Right cardiac atrium (tissue), 5 donors: ENCODE data around the gene RPL29. TPM values are rescaled to one million over a fixed set of nuclear protein-coding genes. Genes with fewer than 3 reads are reported as not detected.
A peak's percentile ranks its signal among the peaks of the same experiment; 100 is the strongest.
"Not testable (repeated sequence)": the region's sequence is repeated elsewhere in the genome, so short reads cannot be mapped to it uniquely, and the experiment has no call there.

ENCODE experiments used
- ATAC-seq, 2 donors: fragments of 200-7000 bp; cut with Tn5 transposase; one replicate each; pipeline versions ENCODE4 v1.8.0 to v1.9.1; 2020; ENCODE audit warnings: moderate library complexity in 2 of 2, mild to moderate bottlenecking in 1 of 2
- DNase-seq, 3 donors: peaks; one replicate each; pipeline ENCODE4 v3.0.0-alpha.2; 2020
- H3K27ac ChIP-seq: one replicate; pipeline ENCODE4 v1.5.1; 2013; ENCODE audit warnings: mild to moderate bottlenecking, low read length, control low read depth, moderate library complexity
- H3K27me3 ChIP-seq: one replicate; pipeline ENCODE4 v1.6.1; 2013; ENCODE audit not compliant: control insufficient read depth, insufficient read depth
- H3K4me1 ChIP-seq: one replicate; pipeline ENCODE4 v1.6.1; 2013; ENCODE audit warnings: low read length; ENCODE audit not compliant: control insufficient read depth, insufficient read depth
- H3K4me3 ChIP-seq: one replicate; pipeline ENCODE4 v1.5.1; 2013; ENCODE audit warnings: low read length, control low read depth
- H3K9me3 ChIP-seq: one replicate; pipeline ENCODE4 v1.6.1; 2013; ENCODE audit warnings: low read length; ENCODE audit not compliant: control insufficient read depth
- WGBS: extraction: QIAGEN DNeasy Blood & Tissue Kit; methylation state at CpG from one replicate; pipeline ENCODE4 v1.1.7; 2013; 5-methylcytosine and 5-hydroxymethylcytosine counted together
- intact Hi-C, 4 donors: fragments of 100-400 bp; cut with DNase I; formaldehyde crosslinking; loops; one replicate each; pipeline versions ENCODE4 v1.11.0 to v1.14.0; 2022 to 2023
- polyA plus RNA-seq: library from polyadenylated mRNA; stranded (reverse); fragments of 200-250 nt; gene quantifications from one replicate; pipeline ENCODE4 v1.2.3, GENCODE V29; 2013
- total RNA-seq, 4 donors: library from RNA; stranded (reverse); fragmentation: NEBNext Ultra II Directional; extraction: Animal tissue kit (Norgen Biotek cat#: 25700); gene quantifications; one replicate each; pipeline ENCODE4 v1.2.1, GENCODE V29; 2021
- donor health status: healthy with polysubstance abuse.
- donor health status: DM: no; HTN: yes; CAD: no.
- donor health status: DM: no; HTN: no; CAD: no.
- donor health status: DM: no; HTN: yes; CAD: no; lungs with severe emphysema.
- donor health status: DM: yes; HTN: yes; CAD: no.

The RPL29 gene
- total and polyA plus RNA-seq, 5 donors = 548 to 1,285 (median 645) TPM

DNA sequence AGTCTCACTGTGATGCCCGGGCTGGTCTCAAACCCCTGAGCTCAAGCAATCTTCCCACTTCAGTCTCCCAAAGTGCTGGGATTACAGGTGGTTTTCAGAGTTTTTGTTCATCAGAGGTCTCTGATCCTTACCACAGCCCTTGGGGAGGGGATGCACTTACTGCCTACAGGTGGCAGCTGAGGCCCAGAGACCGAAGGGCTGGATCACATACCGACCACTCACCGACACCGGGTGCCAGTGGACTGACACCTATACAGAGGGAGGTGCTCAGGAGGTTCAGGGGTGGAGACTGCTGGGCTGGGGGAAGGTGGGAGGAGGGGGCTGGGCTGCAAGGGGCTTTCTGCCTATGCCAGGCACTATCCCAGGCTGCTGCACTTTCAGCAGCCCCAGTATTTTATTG is 41.1 kb upstream of the RPL29 start:
- Histone ChIP-seq H3K27me3 (no peaks in the 10 kb centered on the region), H3K27ac (no peak overlapping the region), H3K4me3 (no peak overlapping the region), H3K4me1 (peaks cover 8% of the 10 kb centered on the region), H3K9me3 (no peaks in the 10 kb centered on the region)
- WGBS = 47% methylated on average over 5 of the region's 5 CpGs
- DNase-seq = peak in 1 of 3 donors; percentile 1
- intact Hi-C loops = no loop called here
- no peak for ATAC-seq

DNA sequence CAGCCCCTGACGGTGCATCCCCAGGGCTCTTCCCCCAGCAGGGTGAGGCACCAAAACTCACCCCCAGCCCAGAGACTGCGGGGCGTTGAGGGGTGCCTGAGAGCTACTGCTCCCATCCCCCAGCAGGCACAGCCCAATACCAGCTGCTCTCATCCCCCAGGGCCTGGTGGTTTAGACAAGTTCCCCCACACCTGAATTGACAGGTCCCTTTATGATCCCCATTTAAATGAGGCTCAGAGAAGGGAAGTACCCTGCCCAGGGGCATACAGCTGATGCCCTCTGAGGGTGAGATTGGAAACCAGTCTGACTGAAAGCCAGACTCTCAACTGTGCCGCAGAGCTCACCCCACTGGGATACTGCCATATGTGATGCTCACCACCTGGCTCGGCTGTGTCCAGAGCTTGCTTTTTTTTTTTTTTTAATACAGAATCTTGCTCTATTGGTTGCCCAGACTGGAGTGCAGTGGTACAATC is 40.6 kb upstream of the RPL29 start:
- ATAC-seq (no peak), DNase-seq (peak in 1 of 3 donors; percentile 14)
- 91% methylated on average over 5 of the region's 5 CpGs for WGBS
- H3K9me3 ChIP-seq = no peaks in the 10 kb centered on the region
- H3K4me3 ChIP-seq = no peak overlapping the region
- H3K4me1 ChIP-seq = peaks cover 11% of the 10 kb centered on the region
- intact Hi-C loops = no loop called here
- H3K27me3 ChIP-seq = no peaks in the 10 kb centered on the region
- no peak overlapping the region for H3K27ac ChIP-seq

DNA sequence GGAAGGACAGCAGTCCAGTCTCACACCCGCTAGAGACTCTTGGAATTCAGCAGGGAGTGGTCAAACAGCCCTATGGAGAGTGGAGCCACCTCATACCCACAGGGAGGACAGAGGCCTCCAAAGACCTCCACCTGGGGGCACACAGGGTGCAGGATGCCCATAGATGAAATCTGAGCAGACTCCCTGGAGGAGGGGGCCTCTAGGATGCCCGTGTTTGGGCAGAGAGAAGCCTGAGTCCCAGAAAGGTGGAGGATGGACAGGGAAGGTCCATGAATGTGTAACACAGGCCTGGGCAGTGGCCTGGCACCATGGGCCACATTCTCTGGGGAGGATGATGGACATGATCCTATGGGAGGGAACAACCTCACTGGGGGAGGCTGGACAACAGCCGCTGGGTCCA is 39.0 kb upstream of the RPL29 start:
- H3K9me3 ChIP-seq = no peaks in the 10 kb centered on the region
- ATAC-seq (no peak), DNase-seq (peak in 1 of 3 donors; percentile 24)
- 88% methylated on average over 3 of the region's 3 CpGs for WGBS
- H3K4me3 ChIP-seq = no peak overlapping the region
- H3K27me3 ChIP-seq = no peaks in the 10 kb centered on the region
- peaks cover 4% of the 10 kb centered on the region for H3K4me1 ChIP-seq
- H3K27ac ChIP-seq = no peak overlapping the region
- intact Hi-C loops = no loop called here

DNA sequence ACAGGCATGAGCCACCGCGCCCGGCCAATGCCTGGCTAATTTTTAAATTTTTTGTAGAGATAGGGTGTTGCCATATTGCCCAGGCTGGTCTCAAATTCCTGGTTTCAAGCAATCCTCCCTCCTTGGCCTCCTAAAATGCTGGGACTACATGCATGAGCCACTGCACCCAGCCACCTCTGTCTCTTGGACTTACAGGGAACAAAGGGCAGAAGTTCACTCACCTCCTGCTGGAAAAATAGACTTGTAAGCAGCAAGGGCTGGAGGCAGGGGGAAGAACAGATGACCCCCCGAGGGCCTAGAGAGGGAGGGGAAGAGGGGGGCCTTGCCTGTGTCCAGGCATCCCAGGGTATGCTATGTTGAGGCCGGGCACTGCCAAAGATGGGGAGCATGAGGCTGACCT is 38.5 kb upstream of the RPL29 start:
- Histone ChIP-seq H3K4me3 (no peak overlapping the region), H3K4me1 (peaks cover 4% of the 10 kb centered on the region), H3K27ac (no peak overlapping the region), H3K9me3 (no peaks in the 10 kb centered on the region), H3K27me3 (no peaks in the 10 kb centered on the region)
- ATAC-seq = no peak
- intact Hi-C loops = no loop called here
- 93% methylated on average over 5 of the region's 5 CpGs for WGBS
- no peak for DNase-seq

DNA sequence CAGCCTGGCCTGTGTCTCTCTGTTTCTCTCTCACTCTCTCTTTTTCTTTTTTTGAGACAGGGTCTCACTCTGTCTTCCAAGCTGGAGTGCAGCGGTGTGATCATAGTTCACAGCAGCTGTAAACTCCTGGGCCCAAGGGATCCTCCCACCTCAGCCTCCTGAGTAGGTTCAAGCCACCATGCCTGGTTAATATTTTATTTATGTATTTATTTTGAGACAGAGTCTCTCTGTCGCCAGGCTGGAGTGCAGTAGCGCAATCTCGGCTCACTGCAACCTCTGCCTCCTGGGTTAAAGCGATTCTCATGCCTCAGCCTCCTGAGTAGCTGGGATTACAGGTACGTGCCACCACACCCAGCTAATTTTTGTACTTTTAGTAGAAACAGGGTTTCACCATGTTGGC is 38.1 kb upstream of the RPL29 start:
- 97% methylated on average over 6 of the region's 6 CpGs for WGBS

DNA sequence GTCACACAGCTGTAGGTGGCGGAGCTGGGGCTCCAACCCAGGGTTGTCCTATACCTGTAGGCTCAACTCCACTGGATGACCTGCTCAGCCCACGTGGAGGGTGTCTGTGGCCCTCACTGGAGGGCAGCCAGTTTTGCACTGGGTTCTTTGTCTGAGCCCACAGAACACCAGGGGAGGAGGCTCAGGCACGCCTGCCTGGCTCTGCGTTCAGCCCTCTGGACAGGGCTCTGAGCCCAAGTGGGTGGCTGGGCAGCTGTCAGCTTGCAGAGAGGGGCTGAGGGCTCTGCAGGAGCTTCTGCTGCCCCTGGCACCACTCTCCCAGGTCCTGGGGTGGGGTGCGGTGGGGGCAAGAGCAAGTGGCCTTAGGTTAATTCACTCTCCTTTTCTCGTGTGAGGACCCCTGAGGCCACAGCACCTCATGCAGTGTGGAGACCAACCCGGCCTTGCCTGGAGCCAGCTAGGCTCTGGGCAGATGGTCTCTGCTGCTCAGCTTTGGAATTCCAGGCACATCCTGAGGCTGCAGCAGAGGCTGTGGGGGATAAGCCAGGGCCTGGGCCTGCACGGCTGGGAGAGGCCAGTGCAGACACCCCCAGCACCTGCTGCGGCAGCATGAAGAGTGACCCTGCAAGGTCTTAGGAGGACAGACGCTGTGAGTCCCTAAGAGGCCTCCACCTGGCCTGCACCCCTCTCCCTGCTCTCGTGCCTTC is 37.2 kb upstream of the RPL29 start:
- Histone ChIP-seq H3K4me3 (no peak overlapping the region), H3K27me3 (no peaks in the 10 kb centered on the region), H3K27ac (no peak overlapping the region), H3K9me3 (no peaks in the 10 kb centered on the region), H3K4me1 (peaks cover 3% of the 10 kb centered on the region)
- intact Hi-C loops = no loop called here
- DNase-seq = peak in 1 of 3 donors; percentile 61
- ATAC-seq = peak in 1 of 2 donors; percentile 6
- 70% methylated on average over 11 of the region's 11 CpGs for WGBS

More for the DNA sequence above, 38.1 kb upstream of the RPL29 start:
- ATAC-seq, intact Hi-C loops, H3K4me3 ChIP-seq, H3K4me1 ChIP-seq, H3K27me3 ChIP-seq, DNase-seq, H3K27ac ChIP-seq, H3K9me3 ChIP-seq: not testable (repeated sequence)

DNA sequence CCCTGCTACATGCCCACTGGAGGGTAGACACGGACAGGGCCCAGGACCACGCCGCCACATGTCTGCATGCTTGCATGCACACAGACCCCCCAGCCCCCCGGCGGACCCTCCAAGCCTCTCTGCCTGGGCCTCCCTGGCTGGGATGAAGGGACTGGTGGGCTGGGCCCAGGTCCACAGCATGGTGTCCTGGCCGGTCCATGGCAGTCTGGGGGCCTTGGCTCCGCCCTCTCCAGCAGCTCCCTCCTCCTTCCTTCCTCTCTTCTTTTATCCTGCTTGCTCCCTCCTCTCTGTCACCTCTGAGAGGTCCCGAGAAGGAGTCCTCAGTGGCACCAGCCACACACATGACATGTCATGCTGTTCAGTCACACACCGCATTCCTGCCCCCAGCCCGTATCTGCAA is 36.2 kb upstream of the RPL29 start:
- peak in 1 of 3 donors; percentile 47 for DNase-seq
- Histone ChIP-seq H3K27ac (no peak overlapping the region), H3K9me3 (no peaks in the 10 kb centered on the region), H3K4me1 (peaks cover 3% of the 10 kb centered on the region), H3K27me3 (no peaks in the 10 kb centered on the region), H3K4me3 (no peak overlapping the region)
- WGBS = 80% methylated on average over 10 of the region's 10 CpGs
- intact Hi-C loops = no loop called here
- no peak for ATAC-seq

DNA sequence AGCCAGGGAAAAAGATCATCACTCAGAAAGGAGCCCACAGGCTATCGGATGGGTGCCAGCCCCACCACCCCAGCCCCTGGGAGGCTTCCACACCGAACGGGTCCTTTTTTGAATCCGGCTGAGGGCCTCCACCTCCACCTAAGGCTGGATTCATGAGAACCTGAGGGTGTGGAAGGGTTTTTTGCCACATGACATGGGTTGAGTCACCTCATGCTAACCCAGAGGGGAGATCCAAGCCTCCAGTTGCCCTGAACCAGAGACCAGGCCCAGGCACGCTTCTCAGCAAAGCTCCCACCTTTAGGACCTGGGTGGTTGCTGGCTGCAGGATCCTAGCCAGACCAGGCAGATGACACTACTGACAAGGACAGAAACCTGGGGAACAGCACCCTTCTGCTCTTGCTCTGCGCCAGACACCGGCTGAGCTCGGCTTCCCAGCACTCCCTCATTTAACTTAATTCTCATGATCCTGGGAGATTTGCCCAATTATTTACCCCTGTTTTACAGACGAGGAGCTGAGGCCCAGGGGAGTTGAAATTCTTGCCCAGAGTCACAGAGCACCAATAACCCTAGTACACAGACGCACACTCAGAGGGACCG is 35.1 kb upstream of the RPL29 start:
- Histone ChIP-seq H3K4me3 (no peak overlapping the region), H3K27ac (no peak overlapping the region), H3K4me1 (peaks cover 9% of the 10 kb centered on the region), H3K9me3 (no peaks in the 10 kb centered on the region), H3K27me3 (no peaks in the 10 kb centered on the region)
- DNase-seq (no peak), ATAC-seq (no peak)
- intact Hi-C loops = no loop called here
- WGBS = 84% methylated on average over 11 of the region's 11 CpGs

DNA sequence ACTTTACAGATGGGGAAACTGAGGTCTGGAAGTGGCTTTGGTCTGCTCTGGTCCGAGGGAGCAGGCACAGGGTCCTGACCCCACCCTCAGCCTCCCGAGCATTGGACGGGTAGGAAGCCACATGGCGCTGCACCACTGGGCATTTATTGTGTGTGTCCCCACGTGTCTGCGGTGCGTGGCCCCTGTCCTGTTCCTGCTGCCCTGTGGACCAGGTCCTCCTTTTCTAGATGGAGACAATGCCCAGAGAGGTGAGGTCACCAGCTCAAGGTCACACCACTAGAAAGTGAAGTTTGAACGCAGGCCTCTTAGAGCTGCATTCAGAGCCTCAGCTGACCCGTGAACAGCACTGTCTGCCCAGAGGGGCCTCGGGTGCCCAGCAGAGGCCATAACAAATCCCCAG is 33.8 kb upstream of the RPL29 start:
- ATAC-seq = no peak
- Histone ChIP-seq H3K27ac (peak overlapping the region; percentile 25), H3K4me1 (peaks cover 16% of the 10 kb centered on the region), H3K27me3 (no peaks in the 10 kb centered on the region), H3K4me3 (no peak overlapping the region), H3K9me3 (no peaks in the 10 kb centered on the region)
- intact Hi-C loops = no loop called here
- peak in 1 of 3 donors; percentile 38 for DNase-seq
- 86% methylated on average over 10 of the region's 10 CpGs for WGBS

DNA sequence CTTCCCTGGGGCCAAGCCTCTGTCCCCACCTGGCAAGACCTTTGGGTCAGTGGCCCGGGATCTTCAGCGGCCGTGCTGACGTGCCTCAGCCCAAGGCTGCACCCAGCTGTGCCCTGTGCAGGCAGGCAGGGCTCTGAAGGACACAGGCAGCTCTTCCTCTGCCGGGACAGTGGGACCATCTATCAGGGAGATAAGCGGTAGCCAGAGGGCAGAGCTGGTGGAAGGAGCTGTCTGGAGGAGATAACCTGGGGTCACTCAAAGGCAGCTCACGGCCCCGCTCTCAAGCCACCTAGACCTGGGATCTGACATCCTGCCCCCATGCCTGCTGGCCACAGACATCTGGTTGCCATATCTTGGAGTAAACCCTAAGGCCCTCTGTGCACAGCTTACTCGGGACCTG is 33.4 kb upstream of the RPL29 start:
- H3K4me1 ChIP-seq = peaks cover 16% of the 10 kb centered on the region
- intact Hi-C loops = no loop called here
- 49% methylated on average over 9 of the region's 9 CpGs for WGBS
- DNase-seq = peak in 1 of 3 donors; percentile 52
- H3K9me3 ChIP-seq = no peaks in the 10 kb centered on the region
- peak; percentile 25 to 32 for ATAC-seq
- H3K27me3 ChIP-seq = no peaks in the 10 kb centered on the region
- H3K4me3 ChIP-seq = no peak overlapping the region
- peak overlapping the region; percentile 81 for H3K27ac ChIP-seq

DNA sequence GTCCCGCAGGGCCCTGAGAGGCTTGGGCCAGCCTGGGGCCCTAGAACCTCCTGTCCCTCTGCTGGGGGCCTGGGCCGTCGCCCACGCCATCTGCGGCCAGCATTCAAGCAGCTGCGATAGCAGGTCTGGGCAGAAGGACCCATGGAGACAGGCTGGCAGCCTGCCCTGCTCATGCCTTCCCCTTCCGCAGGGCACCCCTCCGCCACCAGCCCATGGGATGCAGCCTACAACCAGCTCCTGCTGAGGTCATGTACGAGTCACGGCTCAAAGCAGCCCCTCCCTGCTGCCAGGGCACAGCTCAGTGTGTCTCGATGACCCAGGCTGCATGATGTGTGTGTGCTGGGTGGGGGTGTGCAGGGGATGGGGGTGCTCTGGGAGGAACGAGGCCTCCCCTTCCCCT is 32.9 kb upstream of the RPL29 start:
- peaks cover 18% of the 10 kb centered on the region for H3K4me1 ChIP-seq
- DNase-seq = peak; percentile 74 to 91 (median 90)
- H3K4me3 ChIP-seq = no peak overlapping the region
- ATAC-seq = peak; percentile 67 to 78
- no peaks in the 10 kb centered on the region for H3K9me3 ChIP-seq
- peak overlapping the region; percentile 81 for H3K27ac ChIP-seq
- intact Hi-C loops = no loop called here
- 62% methylated on average over 12 of the region's 12 CpGs for WGBS
- H3K27me3 ChIP-seq = no peaks in the 10 kb centered on the region
